Breast epithelium (tissue), 4 donors: ENCODE data around the gene CFAP70. TPM values are rescaled to one million over a fixed set of nuclear protein-coding genes. Genes with fewer than 3 reads are reported as not detected.

ENCODE experiments used
- DNase-seq, 2 donors: peaks; one replicate each; pipeline ENCODE4 v3.0.0-alpha.2; 2019; ENCODE audit warnings: low spot score in 2 of 2
- H3K27ac ChIP-seq, 2 donors: fragments of 200-600 bp; sonication (generic) in 1 of 2; one replicate each; pipeline ENCODE4 v1.5.1; 2016 to 2019; ENCODE audit warnings: mild to moderate bottlenecking in 1 of 2
- H3K27me3 ChIP-seq, 2 donors: fragments of 200-600 bp; sonication (generic) in 1 of 2; one replicate each; pipeline versions ENCODE4 v1.5.1 to v1.6.0; 2017 to 2019; ENCODE audit warnings: control low read depth in 1 of 2, mild to moderate bottlenecking in 1 of 2
- H3K36me3 ChIP-seq: fragments of 200-600 bp; one replicate; pipeline ENCODE4 v1.5.1; 2019
- H3K4me1 ChIP-seq, 2 donors: fragments of 200-600 bp; sonication (generic); one replicate each; pipeline ENCODE4 v1.5.1; 2016 to 2019; ENCODE audit warnings: control low read depth in 1 of 2
- H3K4me3 ChIP-seq, 3 donors: fragments of 200-600 bp; sonication (generic); 1 replicate in 2 of 3; 2 replicates in 1 of 3; pipeline ENCODE4 v1.5.1; 2016 to 2019; ENCODE audit warnings: mild to moderate bottlenecking in 3 of 3, moderate library complexity in 2 of 3
- H3K9me3 ChIP-seq, 2 donors: fragments of 200-600 bp; sonication (generic) in 1 of 2; one replicate each; pipeline ENCODE4 v1.5.1; 2016 to 2019; ENCODE audit warnings: control low read depth in 1 of 2
- POLR2A ChIP-seq: fragments of 450-650 bp; IDR thresholded peaks from one replicate; pipeline ENCODE4 v1.6.1; 2016; ENCODE audit warnings: antibody characterized with exemption, mild to moderate bottlenecking, moderate library complexity
- POLR2AphosphoS5 ChIP-seq, 3 donors: sonication (generic); formaldehyde crosslinking; IDR thresholded peaks; one replicate each; pipeline ENCODE4 v1.6.1; 2017; ENCODE audit warnings: antibody characterized with exemption in 3 of 3
- intact Hi-C: fragments of 100-400 bp; cut with DNase I; formaldehyde crosslinking; loops from one replicate; pipeline ENCODE4 v1.15.1; 2023; ENCODE audit warnings: low total_unique reads
- total RNA-seq, 3 donors: library from RNA; depleted of rRNA; stranded (reverse); fragments of >200 nt; gene quantifications; one replicate each; pipeline ENCODE4 v1.1.0, GENCODE V29; 2016
- TF ChIP-seq, protein P1 (sequence below), 3 donors: fragments of 450-650 bp; IDR thresholded peaks; one replicate each; pipeline ENCODE4 v1.5.1; 2016 to 2017; ENCODE audit warnings: antibody characterized with exemption in 3 of 3, mild to moderate bottlenecking in 3 of 3, moderate library complexity in 3 of 3

Gene CFAP70
- total RNA-seq, 3 donors from 2014 or later, result 7.8 to 10.4 (median 9.2) TPM

DNA sequence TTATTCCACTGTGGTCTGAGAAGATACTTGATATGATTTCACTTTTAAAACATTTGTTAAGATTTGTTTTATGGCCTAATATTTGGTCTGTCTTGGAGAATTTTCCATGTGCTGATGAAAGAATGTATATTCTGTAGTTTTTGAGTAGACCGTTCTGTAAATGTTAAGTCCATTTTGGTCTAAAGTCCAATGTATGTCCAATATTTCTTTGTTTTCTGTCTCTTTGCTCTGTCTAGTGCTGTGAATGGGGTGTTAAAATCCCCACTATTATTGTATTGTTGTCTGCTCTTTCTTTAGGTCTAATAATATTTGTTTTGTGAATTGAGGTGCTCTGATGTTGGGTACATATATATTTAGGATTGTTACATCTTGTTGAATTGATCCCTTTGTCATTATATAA is 142.9 kb downstream of the CFAP70 start:
- no peaks in the 10 kb centered on the region for H3K36me3 ChIP-seq
- intact Hi-C loops, result no loop called here
- no peak overlapping the region for H3K27ac ChIP-seq
- H3K4me1 ChIP-seq, result no peaks in the 10 kb centered on the region
- H3K27me3 ChIP-seq, result no peaks in the 10 kb centered on the region
- no peak overlapping the region for H3K4me3 ChIP-seq
- no peaks in the 10 kb centered on the region for H3K9me3 ChIP-seq
- DNase-seq, result no peak
- TF ChIP-seq POLR2AphosphoS5 (IDR thresholded peaks at IDR 0.05) (no peak), POLR2A (no peak)
- TF ChIP-seq, protein P1, sequence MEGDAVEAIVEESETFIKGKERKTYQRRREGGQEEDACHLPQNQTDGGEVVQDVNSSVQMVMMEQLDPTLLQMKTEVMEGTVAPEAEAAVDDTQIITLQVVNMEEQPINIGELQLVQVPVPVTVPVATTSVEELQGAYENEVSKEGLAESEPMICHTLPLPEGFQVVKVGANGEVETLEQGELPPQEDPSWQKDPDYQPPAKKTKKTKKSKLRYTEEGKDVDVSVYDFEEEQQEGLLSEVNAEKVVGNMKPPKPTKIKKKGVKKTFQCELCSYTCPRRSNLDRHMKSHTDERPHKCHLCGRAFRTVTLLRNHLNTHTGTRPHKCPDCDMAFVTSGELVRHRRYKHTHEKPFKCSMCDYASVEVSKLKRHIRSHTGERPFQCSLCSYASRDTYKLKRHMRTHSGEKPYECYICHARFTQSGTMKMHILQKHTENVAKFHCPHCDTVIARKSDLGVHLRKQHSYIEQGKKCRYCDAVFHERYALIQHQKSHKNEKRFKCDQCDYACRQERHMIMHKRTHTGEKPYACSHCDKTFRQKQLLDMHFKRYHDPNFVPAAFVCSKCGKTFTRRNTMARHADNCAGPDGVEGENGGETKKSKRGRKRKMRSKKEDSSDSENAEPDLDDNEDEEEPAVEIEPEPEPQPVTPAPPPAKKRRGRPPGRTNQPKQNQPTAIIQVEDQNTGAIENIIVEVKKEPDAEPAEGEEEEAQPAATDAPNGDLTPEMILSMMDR (IDR thresholded peaks at IDR 0.05), result no peak

GRCh38 chr10:73211106-73211811 is 147.4 kb downstream of the CFAP70 start:
- H3K36me3 ChIP-seq, result no peaks in the 10 kb centered on the region
- no peaks in the 10 kb centered on the region for H3K27me3 ChIP-seq
- intact Hi-C loops, result no loop called here
- H3K4me3 ChIP-seq, result no peak overlapping the region
- no peak for DNase-seq
- H3K9me3 ChIP-seq, result no peaks in the 10 kb centered on the region
- no peak overlapping the region for H3K27ac ChIP-seq
- TF ChIP-seq POLR2AphosphoS5 (IDR thresholded peaks at IDR 0.05) (no peak), POLR2A (no peak)
- TF ChIP-seq, protein P1 (IDR thresholded peaks at IDR 0.05), result no peak
- H3K4me1 ChIP-seq, result no peaks in the 10 kb centered on the region

GRCh38 chr10:73210395-73211105 is 148.1 kb downstream of the CFAP70 start:
- no peak for DNase-seq
- Histone ChIP-seq H3K4me1 (no peaks in the 10 kb centered on the region), H3K4me3 (no peak overlapping the region), H3K27ac (no peak overlapping the region), H3K27me3 (no peaks in the 10 kb centered on the region), H3K36me3 (no peaks in the 10 kb centered on the region), H3K9me3 (no peaks in the 10 kb centered on the region)
- intact Hi-C loops, result no loop called here
- TF ChIP-seq POLR2A (no peak), POLR2AphosphoS5 (IDR thresholded peaks at IDR 0.05) (no peak)
- TF ChIP-seq, protein P1 (IDR thresholded peaks at IDR 0.05), result no peak

DNA sequence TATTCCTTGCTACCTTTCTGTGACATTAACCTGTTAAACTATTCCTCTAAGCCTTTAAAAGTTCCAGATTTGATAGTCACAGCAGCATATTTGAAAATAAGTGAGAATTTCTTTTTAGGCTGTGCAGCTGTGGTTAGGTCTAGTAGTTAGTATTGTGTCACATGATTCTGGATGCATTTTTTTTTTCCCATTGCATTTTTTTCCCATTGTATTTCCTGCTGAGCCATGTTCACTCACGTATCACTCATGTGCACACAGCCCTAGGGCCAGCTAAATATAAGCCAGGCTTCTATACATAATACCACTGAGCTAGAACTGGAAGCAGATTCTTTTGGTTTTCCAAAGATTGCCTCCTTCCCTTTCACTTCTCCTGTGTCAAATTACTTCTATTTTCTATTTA is 149.0 kb downstream of the CFAP70 start:
- Histone ChIP-seq H3K9me3 (no peaks in the 10 kb centered on the region), H3K27ac (no peak overlapping the region), H3K36me3 (no peaks in the 10 kb centered on the region), H3K27me3 (no peaks in the 10 kb centered on the region), H3K4me1 (no peaks in the 10 kb centered on the region), H3K4me3 (no peak overlapping the region)
- no peak for DNase-seq
- intact Hi-C loops, result no loop called here
- TF ChIP-seq POLR2A (no peak), POLR2AphosphoS5 (IDR thresholded peaks at IDR 0.05) (no peak)
- TF ChIP-seq, protein P1 (IDR thresholded peaks at IDR 0.05), result no peak

DNA sequence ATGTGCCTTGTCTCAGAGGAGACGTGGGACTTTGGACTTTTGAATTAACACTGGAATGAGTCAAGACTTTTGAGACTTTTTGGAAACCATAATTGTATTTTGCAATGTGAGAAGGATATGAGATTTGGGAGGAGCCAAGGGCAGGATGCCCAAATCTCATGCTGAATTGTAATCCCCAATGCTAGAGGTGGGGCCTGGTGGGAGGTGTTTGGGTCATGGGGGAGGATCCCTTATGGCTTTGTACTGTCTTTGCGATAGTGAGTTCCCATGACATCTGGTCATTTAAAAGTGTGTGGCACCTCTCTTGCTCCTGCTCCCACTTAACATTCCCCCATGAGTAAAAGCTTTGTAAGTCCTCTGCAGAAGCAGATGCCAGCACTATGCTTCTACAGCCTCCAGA is 150.8 kb downstream of the CFAP70 start:
- TF ChIP-seq, protein P1 (IDR thresholded peaks at IDR 0.05), result no peak
- no peak for TF ChIP-seq POLR2AphosphoS5 (IDR thresholded peaks at IDR 0.05)
- no peak for TF ChIP-seq POLR2A
- H3K9me3 ChIP-seq, result no peaks in the 10 kb centered on the region
- H3K27me3 ChIP-seq, result no peaks in the 10 kb centered on the region
- intact Hi-C loops, result no loop called here
- no peak overlapping the region for H3K27ac ChIP-seq
- no peaks in the 10 kb centered on the region for H3K36me3 ChIP-seq
- H3K4me1 ChIP-seq, result no peaks in the 10 kb centered on the region
- no peak overlapping the region for H3K4me3 ChIP-seq
- no peak for DNase-seq
